SK-N-MC (cell line): Measurements from ENCODE around the gene MAP3K5.

Source experiments
- EZH2 ChIP-seq: fragments of 200-600 bp; sonication (generic); IDR thresholded peaks from one replicate; pipeline ENCODE4 v1.6.1; 2017; ENCODE audit warnings: antibody characterized with exemption
- POLR2AphosphoS5 ChIP-seq: IDR thresholded peaks from 2 replicates; pipeline ENCODE4 v1.6.1; 2012; ENCODE audit warnings: mild to moderate bottlenecking, low read depth, low read length, borderline replicate concordance

DNA sequence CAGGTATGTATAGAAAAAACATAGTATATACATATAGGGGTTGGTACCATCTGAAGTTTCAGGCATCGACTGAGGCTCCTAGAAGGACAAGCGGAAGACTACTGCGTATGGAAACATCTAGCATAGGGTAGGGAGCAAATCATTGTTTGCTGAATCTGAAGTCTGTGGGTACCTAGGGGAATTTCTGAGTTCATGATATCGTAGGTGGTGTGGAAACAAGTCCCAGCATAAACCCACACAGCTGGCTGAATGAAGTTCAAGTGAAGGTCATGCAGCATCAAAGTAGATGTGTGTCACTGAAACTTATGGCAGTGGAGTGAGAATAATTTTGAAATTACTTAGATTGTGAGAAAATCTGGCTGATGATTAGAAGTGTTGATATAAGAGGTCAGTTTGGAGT, 281.5 kb downstream of the MAP3K5 start:
- TF ChIP-seq EZH2 (no peak), POLR2AphosphoS5 (no peak)
